Keratinocyte (primary cell): ENCODE results near the gene KCNK7. TPM values are rescaled to one million over a fixed set of nuclear protein-coding genes. Genes with fewer than 3 reads are reported as not detected.

Source experiments
- DNase-seq: peaks from one replicate; pipeline ENCODE4 v3.0.0-alpha.2; 2011; ENCODE audit warnings: low read depth, missing footprints, low spot score
- FAIRE-seq: peaks from 2 replicates; lab custom pipeline; 2011; peaks lifted over from hg19 to GRCh38; lab: Jason Lieb, UNC
- H2AFZ ChIP-seq: 2 replicates; pipeline ENCODE4 v1.6.0; 2012; ENCODE audit warnings: low read length, control low read depth, inconsistent platforms; ENCODE audit not compliant: control insufficient read depth
- H3K27ac ChIP-seq: 2 replicates; pipeline ENCODE4 v1.5.1; 2011; ENCODE audit warnings: low read length; ENCODE audit not compliant: control insufficient read depth, insufficient read depth
- H3K27me3 ChIP-seq: 3 replicates; pipeline ENCODE4 v1.6.0; 2011; ENCODE audit warnings: low read length; ENCODE audit not compliant: control insufficient read depth, insufficient read depth; ENCODE audit errors: extremely low read depth
- H3K36me3 ChIP-seq, 2 experiments: 2 replicates in 1 of 2; 3 replicates in 1 of 2; pipeline ENCODE4 v1.5.1; 2011; ENCODE audit warnings: low read length in 2 of 2, mild to moderate bottlenecking in 1 of 2; ENCODE audit not compliant: control insufficient read depth in 2 of 2, insufficient read depth in 2 of 2; ENCODE audit errors: extremely low read depth in 1 of 2
- H3K4me1 ChIP-seq: 3 replicates; pipeline ENCODE4 v1.5.1; 2011; ENCODE audit warnings: low read length; ENCODE audit not compliant: control insufficient read depth, insufficient read depth; ENCODE audit errors: extremely low read depth
- H3K4me2 ChIP-seq: 3 replicates; pipeline ENCODE4 v1.6.0; 2011; ENCODE audit warnings: low read depth, low read length; ENCODE audit not compliant: control insufficient read depth, insufficient read depth; ENCODE audit errors: extremely low read depth
- H3K4me3 ChIP-seq, 3 experiments: fragments of 200-600 bp in 1 of 3; sonication (generic) in 1 of 3; 2 replicates in 2 of 3; 3 replicates in 1 of 3; pipeline ENCODE4 v1.5.1; 2011 to 2016; ENCODE audit warnings: low read length in 3 of 3, mild to moderate bottlenecking in 3 of 3, control low read depth in 2 of 3, inconsistent platforms in 1 of 3, low read depth in 1 of 3, mixed read lengths in 1 of 3, mixed run types in 1 of 3, moderate library complexity in 1 of 3; ENCODE audit not compliant: control insufficient read depth in 2 of 3, insufficient read depth in 2 of 3; ENCODE audit errors: extremely low read depth in 1 of 3
- H3K79me2 ChIP-seq: 2 replicates; pipeline ENCODE4 v1.6.0; 2012; ENCODE audit warnings: low read length; ENCODE audit not compliant: control insufficient read depth, insufficient read depth
- H3K9ac ChIP-seq: 3 replicates; pipeline ENCODE4 v1.6.0; 2011; ENCODE audit warnings: low read length; ENCODE audit not compliant: control insufficient read depth, insufficient read depth; ENCODE audit errors: extremely low read depth
- H3K9me1 ChIP-seq: 3 replicates; pipeline ENCODE4 v1.6.0; 2011; ENCODE audit warnings: low read length; ENCODE audit not compliant: control insufficient read depth, insufficient read depth; ENCODE audit errors: extremely low read depth
- H3K9me3 ChIP-seq: 2 replicates; pipeline ENCODE4 v1.5.1; 2012; ENCODE audit warnings: low read depth, low read length; ENCODE audit not compliant: control insufficient read depth
- H4K20me1 ChIP-seq: 3 replicates; pipeline ENCODE4 v1.6.0; 2011; ENCODE audit warnings: low read length; ENCODE audit not compliant: control insufficient read depth, insufficient read depth; ENCODE audit errors: extremely low read depth
- EZH2 ChIP-seq: IDR thresholded peaks from one replicate; pipeline ENCODE4 v1.6.1; 2012; ENCODE audit warnings: inconsistent platforms, mild to moderate bottlenecking, low read length, moderate library complexity
- dilution Hi-C: fragments of 300-500 bp; cut with MboI; formaldehyde crosslinking; loops from one replicate; pipeline ENCODE4 v1.7.0; 2020; ENCODE audit warnings: low sequenced_read_pairs; ENCODE audit not compliant: extremely low pct_ligation_motif_present
- polyA plus RNA-seq, 5 experiments: library from polyadenylated mRNA; depleted of rRNA in 3 of 5; stranded (reverse) in 3 of 5; stranded (forward) in 1 of 5; unstranded in 1 of 5; fragments of >200 nt; gene quantifications; 1 replicate in 1 of 5; 2 replicates in 3 of 5; 3 replicates in 1 of 5; pipeline versions ENCODE4 v1.2.1 to v1.2.3, GENCODE V29; 2011 to 2012; ENCODE audit warnings: missing spikeins in 2 of 5, low read depth in 1 of 5, low replicate concordance in 1 of 5
- TF ChIP-seq, protein P1 (sequence below), 3 experiments: IDR thresholded peaks in 1 of 3; conservative IDR thresholded peaks in 1 of 3; optimal IDR thresholded peaks in 1 of 3; 2 replicates in 2 of 3; 3 replicates in 1 of 3; pipeline versions ENCODE3 to v1.5.1; 2011; ENCODE audit warnings: low read length in 3 of 3, mild to moderate bottlenecking in 3 of 3, moderate library complexity in 2 of 3, control low read depth in 1 of 3, inconsistent platforms in 1 of 3; ENCODE audit not compliant: insufficient read depth in 2 of 3; ENCODE audit errors: extremely low read depth in 1 of 3

Gene KCNK7
- polyA plus RNA-seq, 1 donor (not counting 4 experiments of a cell fraction or from before 2014, with no cell fraction given), result 0.46 TPM

DNA sequence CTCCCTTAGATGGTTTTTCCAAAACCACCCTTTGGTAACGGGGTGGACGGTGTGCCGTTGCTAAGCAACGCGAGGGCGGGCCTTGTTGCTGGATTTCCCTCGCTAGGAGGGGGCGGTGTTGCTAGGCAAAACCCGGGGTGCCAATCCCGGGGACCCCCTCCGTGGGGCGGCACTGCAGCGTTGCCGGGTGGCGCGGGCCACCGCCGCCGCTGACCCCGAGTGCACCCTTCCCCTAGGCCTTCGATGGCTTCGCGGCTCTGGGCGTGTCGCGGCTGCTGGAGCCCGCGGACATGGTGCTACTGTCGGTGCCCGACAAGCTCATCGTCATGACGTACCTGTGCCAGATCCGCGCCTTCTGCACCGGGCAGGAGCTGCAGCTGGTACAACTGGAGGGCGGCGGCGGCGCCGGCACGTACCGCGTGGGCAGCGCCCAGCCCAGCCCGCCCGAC, 10.9 kb downstream of the KCNK7 start:
- H3K9me3 ChIP-seq, result no peaks in the 10 kb centered on the region
- H2AFZ ChIP-seq, result no peak overlapping the region
- H4K20me1 ChIP-seq, result peaks cover 4% of the 10 kb centered on the region
- no peak for DNase-seq
- H3K4me3 ChIP-seq, result no peak overlapping the region
- no peak overlapping the region for H3K9ac ChIP-seq
- no peak for FAIRE-seq
- no peaks in the 10 kb centered on the region for H3K9me1 ChIP-seq
- H3K4me2 ChIP-seq, result no peak overlapping the region
- no peaks in the 10 kb centered on the region for H3K79me2 ChIP-seq
- H3K4me1 ChIP-seq, result peaks cover 10% of the 10 kb centered on the region
- no peak overlapping the region for H3K27ac ChIP-seq
- peaks cover 13 to 18% of the 10 kb centered on the region in 2 experiments for H3K36me3 ChIP-seq
- no peaks in the 10 kb centered on the region for H3K27me3 ChIP-seq
- TF ChIP-seq, protein P1, sequence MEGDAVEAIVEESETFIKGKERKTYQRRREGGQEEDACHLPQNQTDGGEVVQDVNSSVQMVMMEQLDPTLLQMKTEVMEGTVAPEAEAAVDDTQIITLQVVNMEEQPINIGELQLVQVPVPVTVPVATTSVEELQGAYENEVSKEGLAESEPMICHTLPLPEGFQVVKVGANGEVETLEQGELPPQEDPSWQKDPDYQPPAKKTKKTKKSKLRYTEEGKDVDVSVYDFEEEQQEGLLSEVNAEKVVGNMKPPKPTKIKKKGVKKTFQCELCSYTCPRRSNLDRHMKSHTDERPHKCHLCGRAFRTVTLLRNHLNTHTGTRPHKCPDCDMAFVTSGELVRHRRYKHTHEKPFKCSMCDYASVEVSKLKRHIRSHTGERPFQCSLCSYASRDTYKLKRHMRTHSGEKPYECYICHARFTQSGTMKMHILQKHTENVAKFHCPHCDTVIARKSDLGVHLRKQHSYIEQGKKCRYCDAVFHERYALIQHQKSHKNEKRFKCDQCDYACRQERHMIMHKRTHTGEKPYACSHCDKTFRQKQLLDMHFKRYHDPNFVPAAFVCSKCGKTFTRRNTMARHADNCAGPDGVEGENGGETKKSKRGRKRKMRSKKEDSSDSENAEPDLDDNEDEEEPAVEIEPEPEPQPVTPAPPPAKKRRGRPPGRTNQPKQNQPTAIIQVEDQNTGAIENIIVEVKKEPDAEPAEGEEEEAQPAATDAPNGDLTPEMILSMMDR (optimal IDR thresholded peaks at IDR 0.05 in 1 of 3, IDR thresholded peaks at IDR 0.05 in 1 of 3, conservative IDR thresholded peaks at IDR 0.05 in 1 of 3; ENCODE audit: extremely low read depth in 1 of 3, insufficient read depth in 2 of 3, low read length in 3 of 3), result no peak
- TF ChIP-seq EZH2, result no peak
- dilution Hi-C loops, result no loop called here

DNA sequence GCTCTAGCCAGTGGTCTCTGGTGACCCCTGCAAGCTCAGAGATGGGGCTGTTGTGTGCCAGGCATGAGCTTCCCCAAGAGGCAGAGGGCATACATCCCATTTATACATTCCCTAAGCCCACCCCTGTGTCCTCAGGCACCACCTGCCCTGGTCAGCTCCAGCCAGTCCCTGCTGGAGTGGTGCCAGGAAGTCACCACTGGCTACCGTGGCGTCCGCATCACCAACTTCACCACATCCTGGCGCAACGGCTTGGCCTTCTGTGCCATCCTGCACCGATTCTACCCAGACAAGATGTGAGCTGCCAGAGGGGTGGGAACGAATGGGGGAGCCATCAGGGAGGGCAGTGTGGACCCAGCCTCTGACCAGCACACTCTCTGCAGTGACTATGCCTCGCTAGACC, 11.5 kb downstream of the KCNK7 start:
- Histone ChIP-seq H4K20me1 (peaks cover 4% of the 10 kb centered on the region), H2AFZ (no peak overlapping the region), H3K9me1 (no peaks in the 10 kb centered on the region), H3K79me2 (no peaks in the 10 kb centered on the region), H3K4me3 (no peak overlapping the region), H3K9ac (no peak overlapping the region), H3K36me3 (peaks cover 16 to 18% of the 10 kb centered on the region in 2 experiments), H3K27ac (no peak overlapping the region), H3K4me1 (peaks cover 10% of the 10 kb centered on the region), H3K4me2 (no peak overlapping the region), H3K9me3 (no peaks in the 10 kb centered on the region), H3K27me3 (no peaks in the 10 kb centered on the region)
- no peak for DNase-seq
- TF ChIP-seq, protein P1 (optimal IDR thresholded peaks at IDR 0.05 in 1 of 3, IDR thresholded peaks at IDR 0.05 in 1 of 3, conservative IDR thresholded peaks at IDR 0.05 in 1 of 3; ENCODE audit: extremely low read depth in 1 of 3, insufficient read depth in 2 of 3, low read length in 3 of 3), result no peak
- TF ChIP-seq EZH2, result no peak
- dilution Hi-C loops, result no loop called here
- no peak for FAIRE-seq
